ENCODE results near the gene RPL3. TPM values are rescaled to one million over a fixed set of nuclear protein-coding genes. Genes with fewer than 3 reads are reported as not detected.

RPL3 gene
- total RNA-seq, 4 donors from 2014 or later = 2,019 to 2,284 (median 2,183) TPM

GRCh38 chr22:39348909-39349505 lies 29.6 kb upstream of the RPL3 start:
- Histone ChIP-seq H3K4me3 (peak overlapping the region; percentile 71 to 95 (median 82)), H3K27ac (replicated peaks in 1 of 4) (peak overlapping the region; percentile 66 to 84 (median 74)), H3K27me3 (no peaks in the 10 kb centered on the region), H3K36me3 (no peaks in the 10 kb centered on the region), H3K9me3 (no peaks in the 10 kb centered on the region), H3K4me1 (peaks cover 11 to 29% (median 26%) of the 10 kb centered on the region in 4 donors)
- no peak for DNase-seq (ENCODE audit: extremely low spot score)
- 19% methylated on average over 11 of the region's 11 CpGs for WGBS
- no peak for TF ChIP-seq CTCF (IDR thresholded peaks at IDR 0.05)
- intact Hi-C loops (cut with DNase I) = loop anchor here (10.0 kb wide), 1 partner anchor 176 kb away; the partner anchor contains the start of gene ATF4

GRCh38 chr22:39345231-39345630 lies 25.8 kb upstream of the RPL3 start:
- intact Hi-C loops (cut with DNase I) = loop anchor here (10.0 kb wide), 1 partner anchor 180 kb away; the partner anchor contains the start of gene ATF4
- no peaks in the 10 kb centered on the region for H3K9me3 ChIP-seq
- H3K27ac ChIP-seq (replicated peaks in 1 of 4) = no peak overlapping the region
- H3K4me3 ChIP-seq = no peak overlapping the region
- no peak for TF ChIP-seq EP300 (IDR thresholded peaks at IDR 0.05)
- no peak for TF ChIP-seq POLR2A (IDR thresholded peaks at IDR 0.05; ENCODE audit: low read depth)
- no peak for TF ChIP-seq POLR2AphosphoS5 (IDR thresholded peaks at IDR 0.05)
- no peak for TF ChIP-seq CTCF (IDR thresholded peaks at IDR 0.05)
- peaks cover 0 to 16% (median 13%) of the 10 kb centered on the region in 4 donors for H3K4me1 ChIP-seq
- DNase-seq (ENCODE audit: extremely low spot score) = no peak
- no peaks in the 10 kb centered on the region for H3K36me3 ChIP-seq
- H3K27me3 ChIP-seq = no peaks in the 10 kb centered on the region
- WGBS = 96% methylated on average over 4 of the region's 4 CpGs

- Histone ChIP-seq H3K27me3 (no peaks in the 10 kb centered on the region), H3K9me3 (no peaks in the 10 kb centered on the region), H3K36me3 (no peaks in the 10 kb centered on the region), H3K4me1 (peaks cover 0 to 11% (median 8%) of the 10 kb centered on the region in 4 donors), H3K27ac (replicated peaks in 1 of 4) (no peak overlapping the region), H3K4me3 (no peak overlapping the region)
- DNase-seq (ENCODE audit: extremely low spot score) = no peak
- WGBS = 90% methylated on average over 8 of the region's 8 CpGs
- TF ChIP-seq POLR2A (IDR thresholded peaks at IDR 0.05; ENCODE audit: low read depth) = no peak
- no peak for TF ChIP-seq POLR2AphosphoS5 (IDR thresholded peaks at IDR 0.05)
- no peak for TF ChIP-seq CTCF (IDR thresholded peaks at IDR 0.05)
- no peak for TF ChIP-seq EP300 (IDR thresholded peaks at IDR 0.05)
- intact Hi-C loops (cut with DNase I) = loop anchor here (10.0 kb wide), 1 partner anchor 181 kb away; the partner anchor contains the start of gene ATF4
Measured at GRCh38 chr22:39344046-39344390, 24.6 kb upstream of the RPL3 start.

GRCh38 chr22:39343259-39344045 lies 24.0 kb upstream of the RPL3 start:
- no peak for DNase-seq (ENCODE audit: extremely low spot score)
- TF ChIP-seq EP300 (IDR thresholded peaks at IDR 0.05) (no peak), CTCF (IDR thresholded peaks at IDR 0.05) (peak; percentile 53 to 79 (median 55)), POLR2AphosphoS5 (IDR thresholded peaks at IDR 0.05) (peak in 1 of 2 donors; percentile 33)
- Histone ChIP-seq H3K27me3 (no peaks in the 10 kb centered on the region), H3K27ac (replicated peaks in 1 of 4) (no peak overlapping the region), H3K4me3 (no peak overlapping the region), H3K36me3 (no peaks in the 10 kb centered on the region), H3K4me1 (peaks cover 0 to 6% (median 5%) of the 10 kb centered on the region in 4 donors), H3K9me3 (no peaks in the 10 kb centered on the region)
- intact Hi-C loops (cut with DNase I) = loop anchor here (10.0 kb wide), 1 partner anchor 181 kb away; the partner anchor contains the start of gene ATF4
- 32% methylated on average over 15 of the region's 15 CpGs for WGBS

All from esophagus muscularis mucosa (tissue), 4 donors.